Measurements from ENCODE around the gene COG5. TPM values are rescaled to one million over a fixed set of nuclear protein-coding genes. Genes with fewer than 3 reads are reported as not detected.
A peak's percentile ranks its signal among the peaks of the same experiment; 100 is the strongest.

Gene COG5
- total and polyA plus RNA-seq, 5 donors = 18.5 to 59.2 (median 42.2) TPM

- ATAC-seq = peak in 1 of 2 donors; percentile 61
- intact Hi-C loops (cut with DNase I) = no loop called here
- no peaks in the 10 kb centered on the region for H3K9me3 ChIP-seq (ENCODE audit: control insufficient read depth, low read length)
- no peak overlapping the region for H3K27ac ChIP-seq (ENCODE audit: low read length)
- H3K27me3 ChIP-seq (ENCODE audit: control insufficient read depth, insufficient read depth) = no peaks in the 10 kb centered on the region
- peaks cover 5% of the 10 kb centered on the region for H3K4me1 ChIP-seq (ENCODE audit: control insufficient read depth, insufficient read depth, low read length)
- 46% methylated on average over 1 of the region's 1 CpG for WGBS
- DNase-seq = peak in 2 of 3 donors; percentile 35 to 65
- H3K4me3 ChIP-seq (ENCODE audit: low read length) = no peak overlapping the region
These were observed 383.3 kb downstream of the COG5 start for GRCh38 chr7:107180378-107180777.

GRCh38 chr7:107179326-107180164, 384.2 kb downstream of the COG5 start:
- no peak for DNase-seq
- intact Hi-C loops (cut with DNase I) = no loop called here
- peak in 1 of 2 donors; percentile 59 for ATAC-seq
- no peaks in the 10 kb centered on the region for H3K9me3 ChIP-seq (ENCODE audit: control insufficient read depth, low read length)
- no peak overlapping the region for H3K27ac ChIP-seq (ENCODE audit: low read length)
- H3K4me3 ChIP-seq (ENCODE audit: low read length) = no peak overlapping the region
- H3K27me3 ChIP-seq (ENCODE audit: control insufficient read depth, insufficient read depth) = no peaks in the 10 kb centered on the region
- 84% methylated on average over 14 of the region's 14 CpGs for WGBS
- H3K4me1 ChIP-seq (ENCODE audit: control insufficient read depth, insufficient read depth, low read length) = peaks cover 5% of the 10 kb centered on the region

- intact Hi-C loops (cut with DNase I) = no loop called here
- ATAC-seq (no peak), DNase-seq (no peak)
- H3K27ac ChIP-seq (ENCODE audit: low read length) = no peak overlapping the region
- H3K4me1 ChIP-seq (ENCODE audit: control insufficient read depth, insufficient read depth, low read length) = peaks cover 5% of the 10 kb centered on the region
- 39% methylated on average over 4 of the region's 4 CpGs for WGBS
- no peaks in the 10 kb centered on the region for H3K9me3 ChIP-seq (ENCODE audit: control insufficient read depth, low read length)
- no peaks in the 10 kb centered on the region for H3K27me3 ChIP-seq (ENCODE audit: control insufficient read depth, insufficient read depth)
- no peak overlapping the region for H3K4me3 ChIP-seq (ENCODE audit: low read length)
These were observed 389.9 kb downstream of the COG5 start for GRCh38 chr7:107173691-107174406.

- Histone ChIP-seq H3K27me3 (ENCODE audit: control insufficient read depth, insufficient read depth) (no peaks in the 10 kb centered on the region), H3K4me1 (ENCODE audit: control insufficient read depth, insufficient read depth, low read length) (peaks cover 5% of the 10 kb centered on the region), H3K9me3 (ENCODE audit: control insufficient read depth, low read length) (no peaks in the 10 kb centered on the region), H3K4me3 (ENCODE audit: low read length) (no peak overlapping the region), H3K27ac (ENCODE audit: low read length) (no peak overlapping the region)
- no peak for ATAC-seq
- intact Hi-C loops (cut with DNase I) = no loop called here
- WGBS = 84% methylated on average over 2 of the region's 2 CpGs
- no peak for DNase-seq
These were observed 390.5 kb downstream of the COG5 start for GRCh38 chr7:107173191-107173590.

GRCh38 chr7:107172276-107173032, 391.3 kb downstream of the COG5 start:
- no peaks in the 10 kb centered on the region for H3K9me3 ChIP-seq (ENCODE audit: control insufficient read depth, low read length)
- intact Hi-C loops (cut with DNase I) = no loop called here
- peaks cover 5% of the 10 kb centered on the region for H3K4me1 ChIP-seq (ENCODE audit: control insufficient read depth, insufficient read depth, low read length)
- no peaks in the 10 kb centered on the region for H3K27me3 ChIP-seq (ENCODE audit: control insufficient read depth, insufficient read depth)
- H3K27ac ChIP-seq (ENCODE audit: low read length) = no peak overlapping the region
- WGBS = 69% methylated on average over 4 of the region's 4 CpGs
- DNase-seq = no peak
- no peak for ATAC-seq
- H3K4me3 ChIP-seq (ENCODE audit: low read length) = no peak overlapping the region

GRCh38 chr7:107171496-107171895, 392.2 kb downstream of the COG5 start:
- ATAC-seq = no peak
- no peak overlapping the region for H3K4me3 ChIP-seq (ENCODE audit: low read length)
- intact Hi-C loops (cut with DNase I) = no loop called here
- WGBS = 86% methylated on average over 12 of the region's 12 CpGs
- peaks cover 5% of the 10 kb centered on the region for H3K4me1 ChIP-seq (ENCODE audit: control insufficient read depth, insufficient read depth, low read length)
- peak in 1 of 3 donors; percentile 54 for DNase-seq
- peak overlapping the region; percentile 36 for H3K27ac ChIP-seq (ENCODE audit: low read length)
- H3K27me3 ChIP-seq (ENCODE audit: control insufficient read depth, insufficient read depth) = no peaks in the 10 kb centered on the region
- H3K9me3 ChIP-seq (ENCODE audit: control insufficient read depth, low read length) = no peaks in the 10 kb centered on the region

GRCh38 chr7:107170051-107170915, 393.4 kb downstream of the COG5 start:
- H3K4me1 ChIP-seq (ENCODE audit: control insufficient read depth, insufficient read depth, low read length) = peaks cover 5% of the 10 kb centered on the region
- 8% methylated on average over 13 of the region's 13 CpGs for WGBS
- intact Hi-C loops (cut with DNase I) = no loop called here

GRCh38 chr7:107169120-107170050, 394.3 kb downstream of the COG5 start:
- under 1% methylated on average over 73 of the region's 73 CpGs for WGBS
- H3K4me1 ChIP-seq (ENCODE audit: control insufficient read depth, insufficient read depth, low read length) = peaks cover 5% of the 10 kb centered on the region
- H3K27me3 ChIP-seq (ENCODE audit: control insufficient read depth, insufficient read depth) = no peaks in the 10 kb centered on the region
- peak; percentile 98 to 99 (median 98) for DNase-seq
- intact Hi-C loops (cut with DNase I) = no loop called here
- peak overlapping the region; percentile 86 for H3K4me3 ChIP-seq (ENCODE audit: low read length)
- no peaks in the 10 kb centered on the region for H3K9me3 ChIP-seq (ENCODE audit: control insufficient read depth, low read length)
- peak overlapping the region; percentile 96 for H3K27ac ChIP-seq (ENCODE audit: low read length)
- ATAC-seq = peak; percentile 80 to 88

More at GRCh38 chr7:107170051-107170915, 393.4 kb downstream of the COG5 start:
- Histone ChIP-seq H3K27me3 (ENCODE audit: control insufficient read depth, insufficient read depth) (no peaks in the 10 kb centered on the region), H3K9me3 (ENCODE audit: control insufficient read depth, low read length) (no peaks in the 10 kb centered on the region), H3K4me3 (ENCODE audit: low read length) (peak overlapping the region; percentile 86), H3K27ac (ENCODE audit: low read length) (peak overlapping the region; percentile 73)
- ATAC-seq (no peak), DNase-seq (no peak)

- DNase-seq = peak; percentile 99
- H3K4me1 ChIP-seq (ENCODE audit: control insufficient read depth, insufficient read depth, low read length) = peaks cover 5% of the 10 kb centered on the region
- no peaks in the 10 kb centered on the region for H3K9me3 ChIP-seq (ENCODE audit: control insufficient read depth, low read length)
- under 1% methylated on average over 44 of the region's 44 CpGs for WGBS
- H3K27me3 ChIP-seq (ENCODE audit: control insufficient read depth, insufficient read depth) = no peaks in the 10 kb centered on the region
- H3K27ac ChIP-seq (ENCODE audit: low read length) = peak within 1 kb of the TSS; percentile 100
- peak within 1 kb of the TSS; percentile 86 for H3K4me3 ChIP-seq (ENCODE audit: low read length)
- intact Hi-C loops (cut with DNase I) = no loop called here
- ATAC-seq = peak; percentile 95 to 96
These were observed 395.2 kb downstream of the COG5 start, which contains the start of gene HBP1 for GRCh38 chr7:107168233-107169119. HBP1 (plus strand) TSS chr7:107169003; CDS start chr7:107179894, 10,891 bp downstream.
